ENCODE data around the gene USP32. TPM values are rescaled to one million over a fixed set of nuclear protein-coding genes. Genes with fewer than 3 reads are reported as not detected.

USP32 gene
- total and polyA plus RNA-seq, 2 of the 8 experiments (the other 6 are each of a cell fraction or from before 2014, with no cell fraction given): 29.6 to 112 TPM

DNA sequence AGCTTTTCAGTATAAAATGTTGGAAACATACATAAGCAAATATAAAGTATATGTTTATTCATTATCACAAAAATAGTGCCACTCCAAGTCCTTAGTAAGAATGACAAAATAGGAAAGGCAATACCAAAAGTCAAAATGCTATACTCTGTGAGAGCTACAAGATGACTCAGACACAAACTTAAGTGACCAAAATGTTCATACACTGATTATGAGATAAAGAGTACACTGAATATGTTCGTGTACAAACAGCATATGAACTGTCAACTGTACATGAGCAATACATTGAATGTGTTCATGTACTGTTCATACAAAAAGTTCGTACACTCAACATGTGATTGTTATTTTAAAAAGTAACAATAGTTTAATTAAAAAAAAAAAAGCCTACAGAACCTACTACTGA is 138.9 kb downstream of the USP32 start:
- Histone ChIP-seq H3K79me1 (ENCODE audit: low read depth, low read length) (no peaks in the 10 kb centered on the region), H3K14ac (ENCODE audit: insufficient read length) (no peak overlapping the region), H3K9ac (replicated peaks in 1 of 4; ENCODE audit: extremely low read depth in 1 of 4, low read depth in 3 of 4, low read length in 3 of 4) (no peak overlapping the region), H3K9me3 (ENCODE audit: insufficient read depth in 2 of 2, low read depth in 1 of 2, low read length in 1 of 2) (no peaks in the 10 kb centered on the region), H3K56ac (replicated peaks; ENCODE audit: insufficient read length, low read depth, low read length) (no peak overlapping the region), H3K23ac (ENCODE audit: insufficient read length) (no peak overlapping the region), H3K23me2 (ENCODE audit: low read depth, low read length) (no peaks in the 10 kb centered on the region), H3K4me1 (replicated peaks in 1 of 4; ENCODE audit: control insufficient read depth in 3 of 4, insufficient read depth in 4 of 4, low read length in 3 of 4) (no peaks in the 10 kb centered on the region), H4K5ac (ENCODE audit: insufficient read length, low read depth, low read length) (no peak overlapping the region), H4K91ac (replicated peaks; ENCODE audit: insufficient read length, low read length) (no peak overlapping the region), H2AFZ (ENCODE audit: low read length) (no peak overlapping the region), H3K79me2 (ENCODE audit: control insufficient read depth in 1 of 2, insufficient read depth in 2 of 2, low read length in 2 of 2) (no peaks in the 10 kb centered on the region), H3K36me3 (ENCODE audit: control insufficient read depth in 2 of 4, insufficient read depth in 4 of 4, low read length in 3 of 4) (peaks cover 0 to 31% (median 12%) of the 10 kb centered on the region in 4 experiments; a peak in 6 of 8 replicates), H3K18ac (ENCODE audit: extremely low read depth, low read length) (no peak overlapping the region), H4K8ac (ENCODE audit: extremely low read depth, insufficient read depth, low read length) (no peak overlapping the region), H4K20me1 (replicated peaks in 1 of 2; ENCODE audit: control insufficient read depth in 1 of 2, insufficient read depth in 2 of 2, low read length in 2 of 2) (no peaks in the 10 kb centered on the region), H2BK5ac (ENCODE audit: low read depth, low read length) (no peak overlapping the region), H3K4ac (replicated peaks; ENCODE audit: insufficient read length, low read depth, low read length) (no peak overlapping the region), H3K27me3 (replicated peaks in 1 of 4; ENCODE audit: control insufficient read depth in 3 of 4, extremely low read depth in 1 of 4, insufficient read depth in 3 of 4, low read length in 3 of 4) (no peaks in the 10 kb centered on the region), H3K27ac (ENCODE audit: low read depth, low read length) (no peak overlapping the region), H2BK15ac (ENCODE audit: low read length) (no peak overlapping the region), H2BK20ac (ENCODE audit: low read length) (no peak overlapping the region), H2BK120ac (replicated peaks; ENCODE audit: low read depth, low read length) (no peak overlapping the region), H2BK12ac (ENCODE audit: low read depth, low read length) (no peak overlapping the region), H2AK5ac (ENCODE audit: low read depth, low read length) (no peak overlapping the region), H3K4me2 (ENCODE audit: insufficient read depth in 1 of 2, low read depth in 2 of 2, low read length in 2 of 2) (no peak overlapping the region), H3K4me3 (ENCODE audit: extremely low read depth in 1 of 4, insufficient read depth in 2 of 4, low read depth in 3 of 4, low read length in 4 of 4) (no peak overlapping the region)
- DNase-seq (ENCODE audit: low read depth in 1 of 2, low spot score in 2 of 2) (no peak), FAIRE-seq (no peak)
- POLR2A ChIA-PET (ENCODE audit: partially characterized antibody): no interaction called here
- WGBS, 2 experiments (ENCODE audit: extremely low coverage in 1 of 2, insufficient coverage in 1 of 2, insufficient read length in 1 of 2, insufficient replicate concordance in 2 of 2, low coverage in 1 of 2, low lambda C conversion rate in 2 of 2, missing lambda C conversion rate in 1 of 2): 84% methylated on average over 2 of the region's 2 CpGs; no CpG with 5 or more reads in 1 of the 2 experiments
- CTCF ChIA-PET (ENCODE audit: partially characterized antibody): interaction anchor here (0.7 to 1.2 kb wide), 2 partner anchors 14 to 22 kb away, joined by 3 read pairs; no protein-coding TSS in a partner anchor
- TF ChIP-seq ZNF274 (IDR thresholded peaks at IDR 0.05; ENCODE audit: borderline replicate concordance, extremely low read depth, low read length): no peak
- no peak for TF ChIP-seq GTF2F1 (IDR thresholded peaks at IDR 0.05; ENCODE audit: borderline replicate concordance, low read depth, low read length)
- TF ChIP-seq, protein P1, sequence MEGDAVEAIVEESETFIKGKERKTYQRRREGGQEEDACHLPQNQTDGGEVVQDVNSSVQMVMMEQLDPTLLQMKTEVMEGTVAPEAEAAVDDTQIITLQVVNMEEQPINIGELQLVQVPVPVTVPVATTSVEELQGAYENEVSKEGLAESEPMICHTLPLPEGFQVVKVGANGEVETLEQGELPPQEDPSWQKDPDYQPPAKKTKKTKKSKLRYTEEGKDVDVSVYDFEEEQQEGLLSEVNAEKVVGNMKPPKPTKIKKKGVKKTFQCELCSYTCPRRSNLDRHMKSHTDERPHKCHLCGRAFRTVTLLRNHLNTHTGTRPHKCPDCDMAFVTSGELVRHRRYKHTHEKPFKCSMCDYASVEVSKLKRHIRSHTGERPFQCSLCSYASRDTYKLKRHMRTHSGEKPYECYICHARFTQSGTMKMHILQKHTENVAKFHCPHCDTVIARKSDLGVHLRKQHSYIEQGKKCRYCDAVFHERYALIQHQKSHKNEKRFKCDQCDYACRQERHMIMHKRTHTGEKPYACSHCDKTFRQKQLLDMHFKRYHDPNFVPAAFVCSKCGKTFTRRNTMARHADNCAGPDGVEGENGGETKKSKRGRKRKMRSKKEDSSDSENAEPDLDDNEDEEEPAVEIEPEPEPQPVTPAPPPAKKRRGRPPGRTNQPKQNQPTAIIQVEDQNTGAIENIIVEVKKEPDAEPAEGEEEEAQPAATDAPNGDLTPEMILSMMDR (IDR thresholded peaks at IDR 0.05; ENCODE audit: control extremely low read depth in 1 of 3, insufficient read depth in 1 of 3, low read depth in 1 of 3, low read length in 3 of 3): no peak
- TF ChIP-seq FOSL1 (IDR thresholded peaks at IDR 0.05; ENCODE audit: insufficient read depth, low read depth, low read length): no peak
- no peak for TF ChIP-seq TEAD4 (IDR thresholded peaks at IDR 0.05; ENCODE audit: low read depth, low read length)
- no peak for TF ChIP-seq BRCA1 (IDR thresholded peaks at IDR 0.05; ENCODE audit: low read depth, low read length)
- no peak for TF ChIP-seq GABPA (IDR thresholded peaks at IDR 0.05; ENCODE audit: borderline replicate concordance, insufficient read depth, low read length)
- TF ChIP-seq SIRT6 (IDR thresholded peaks at IDR 0.05; ENCODE audit: low read length): no peak
- TF ChIP-seq EGR1 (IDR thresholded peaks at IDR 0.05; ENCODE audit: borderline replicate concordance, low read depth, low read length): no peak
- TF ChIP-seq, protein P2, sequence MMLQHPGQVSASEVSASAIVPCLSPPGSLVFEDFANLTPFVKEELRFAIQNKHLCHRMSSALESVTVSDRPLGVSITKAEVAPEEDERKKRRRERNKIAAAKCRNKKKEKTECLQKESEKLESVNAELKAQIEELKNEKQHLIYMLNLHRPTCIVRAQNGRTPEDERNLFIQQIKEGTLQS (IDR thresholded peaks at IDR 0.05; ENCODE audit: insufficient read depth, low read depth, low read length): no peak
- no peak for TF ChIP-seq SIX5 (IDR thresholded peaks at IDR 0.05; ENCODE audit: low read depth, low read length)
- no peak for TF ChIP-seq TAF7 (optimal IDR thresholded peaks at IDR 0.05; ENCODE audit: borderline replicate concordance, low read depth, low read length)
